Vagina (tissue), 2 donors: ENCODE results near the gene ALDH3B1.
"Not testable (repeated sequence)": the region's sequence is repeated elsewhere in the genome, so short reads cannot be mapped to it uniquely, and the experiment has no call there.

Experiments used
- POLR2A ChIP-seq, 2 donors: fragments of 450-650 bp; IDR thresholded peaks; one replicate each; pipeline ENCODE4 v1.6.1; 2017; ENCODE audit warnings: antibody characterized with exemption in 2 of 2, mild to moderate bottlenecking in 2 of 2, moderate library complexity in 2 of 2
- POLR2AphosphoS5 ChIP-seq, 2 donors: sonication (generic); formaldehyde crosslinking; IDR thresholded peaks; one replicate each; pipeline ENCODE4 v1.9.0; 2017; ENCODE audit warnings: antibody characterized with exemption in 2 of 2, mild to moderate bottlenecking in 2 of 2, low read depth in 1 of 2; ENCODE audit not compliant: insufficient read depth in 1 of 2
- TF ChIP-seq, protein P1 (sequence below), 3 experiments: fragments of 450-650 bp in 2 of 3; fragments of 200-600 bp in 1 of 3; sonication (generic) in 1 of 3; IDR thresholded peaks; one replicate each; pipeline ENCODE4 v1.5.1; 2017 to 2019; ENCODE audit warnings: antibody characterized with exemption in 3 of 3, mild to moderate bottlenecking in 2 of 3, moderate library complexity in 2 of 3

DNA sequence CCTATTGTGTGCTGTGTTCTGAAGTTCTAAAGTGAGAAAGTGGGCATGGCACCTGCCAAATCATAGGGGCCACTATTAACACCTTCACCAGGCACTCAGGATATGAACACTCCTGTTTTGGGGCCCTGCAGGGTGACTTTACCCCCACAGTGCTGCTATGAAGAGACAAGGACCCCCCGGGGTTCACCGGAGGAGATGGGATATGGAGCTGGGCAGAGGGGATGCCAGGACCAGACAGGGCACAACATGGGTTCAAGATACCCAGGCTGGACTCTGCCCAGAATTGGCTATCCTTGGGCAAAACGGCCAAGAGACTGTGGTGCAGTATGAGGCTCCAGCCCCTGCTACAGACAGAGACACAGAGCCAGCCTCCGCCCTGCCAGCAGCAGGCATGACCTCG is 15.7 kb upstream of the ALDH3B1 start:
- TF ChIP-seq, protein P1, sequence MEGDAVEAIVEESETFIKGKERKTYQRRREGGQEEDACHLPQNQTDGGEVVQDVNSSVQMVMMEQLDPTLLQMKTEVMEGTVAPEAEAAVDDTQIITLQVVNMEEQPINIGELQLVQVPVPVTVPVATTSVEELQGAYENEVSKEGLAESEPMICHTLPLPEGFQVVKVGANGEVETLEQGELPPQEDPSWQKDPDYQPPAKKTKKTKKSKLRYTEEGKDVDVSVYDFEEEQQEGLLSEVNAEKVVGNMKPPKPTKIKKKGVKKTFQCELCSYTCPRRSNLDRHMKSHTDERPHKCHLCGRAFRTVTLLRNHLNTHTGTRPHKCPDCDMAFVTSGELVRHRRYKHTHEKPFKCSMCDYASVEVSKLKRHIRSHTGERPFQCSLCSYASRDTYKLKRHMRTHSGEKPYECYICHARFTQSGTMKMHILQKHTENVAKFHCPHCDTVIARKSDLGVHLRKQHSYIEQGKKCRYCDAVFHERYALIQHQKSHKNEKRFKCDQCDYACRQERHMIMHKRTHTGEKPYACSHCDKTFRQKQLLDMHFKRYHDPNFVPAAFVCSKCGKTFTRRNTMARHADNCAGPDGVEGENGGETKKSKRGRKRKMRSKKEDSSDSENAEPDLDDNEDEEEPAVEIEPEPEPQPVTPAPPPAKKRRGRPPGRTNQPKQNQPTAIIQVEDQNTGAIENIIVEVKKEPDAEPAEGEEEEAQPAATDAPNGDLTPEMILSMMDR (IDR thresholded peaks at IDR 0.05) = not testable (repeated sequence)
- TF ChIP-seq POLR2AphosphoS5 (IDR thresholded peaks at IDR 0.05; ENCODE audit: insufficient read depth in 1 of 2, low read depth in 1 of 2); POLR2A (IDR thresholded peaks at IDR 0.05): not testable (repeated sequence)
